H1 (cell line): ENCODE results near the gene SUCLG2. TPM values are rescaled to one million over a fixed set of nuclear protein-coding genes. Genes with fewer than 3 reads are reported as not detected.

Experiments used
- CTCF ChIA-PET: fragments of 300-600 bp; sonication (Branson Sonifier 250); formaldehyde crosslinking; loops from one replicate; lab custom pipeline; 2021; ENCODE audit not compliant: partially characterized antibody; lab: Charles Lee
- POLR2A ChIA-PET: fragments of 300-600 bp; sonication (Branson Sonifier 250); formaldehyde crosslinking; loops from one replicate; lab custom pipeline; 2021; ENCODE audit warnings: inconsistent platforms; ENCODE audit not compliant: partially characterized antibody; lab: Charles Lee
- DNase-seq, 2 experiments: peaks; one replicate each; pipeline versions ENCODE4 v3.0.0 to v3.0.0-alpha.2; 2010 to 2022; ENCODE audit warnings: low spot score in 2 of 2, low read depth in 1 of 2, mixed read lengths in 1 of 2
- FAIRE-seq: peaks from 2 replicates; lab custom pipeline; 2011; peaks lifted over from hg19 to GRCh38; lab: Jason Lieb, UNC
- H2AFZ ChIP-seq: 2 replicates; pipeline ENCODE4 v1.8.1; 2012; ENCODE audit warnings: low read length, inconsistent platforms
- H2AK5ac ChIP-seq: 2 replicates; pipeline ENCODE4 v1.6.1; 2013; ENCODE audit warnings: low read depth, low read length
- H2BK120ac ChIP-seq: replicated peaks from 2 replicates; pipeline ENCODE3; 2013; ENCODE audit warnings: low read depth, low read length, inconsistent platforms
- H2BK12ac ChIP-seq: 2 replicates; pipeline ENCODE4 v1.6.1; 2013; ENCODE audit warnings: low read depth, low read length
- H2BK15ac ChIP-seq: 2 replicates; pipeline ENCODE4 v1.6.1; 2013; ENCODE audit warnings: low read length
- H2BK20ac ChIP-seq: 2 replicates; pipeline ENCODE4 v1.6.1; 2013; ENCODE audit warnings: low read length
- H2BK5ac ChIP-seq: 2 replicates; pipeline ENCODE4 v1.6.1; 2013; ENCODE audit warnings: low read depth, low read length
- H3K14ac ChIP-seq: 2 replicates; pipeline ENCODE4 v1.6.1; 2013; ENCODE audit warnings: inconsistent platforms; ENCODE audit not compliant: insufficient read length
- H3K18ac ChIP-seq: 2 replicates; pipeline ENCODE4 v1.6.1; 2013; ENCODE audit warnings: low read length; ENCODE audit errors: extremely low read depth
- H3K23ac ChIP-seq: 2 replicates; pipeline ENCODE4 v1.6.1; 2013; ENCODE audit warnings: inconsistent platforms; ENCODE audit not compliant: insufficient read length
- H3K23me2 ChIP-seq: 2 replicates; pipeline ENCODE4 v1.6.1; 2013; ENCODE audit warnings: low read depth, low read length
- H3K27ac ChIP-seq: 2 replicates; pipeline ENCODE4 v1.6.1; 2011; ENCODE audit warnings: low read depth, low read length, inconsistent platforms
- H3K27me3 ChIP-seq, 4 experiments: replicated peaks in 1 of 4; 1 replicate in 1 of 4; 2 replicates in 3 of 4; pipeline versions ENCODE4 v1.6.1 to v1.8.1; 2011 to 2013; ENCODE audit warnings: low read length in 3 of 4, mild to moderate bottlenecking in 3 of 4, inconsistent platforms in 2 of 4, mixed read lengths in 2 of 4, moderate library complexity in 1 of 4; ENCODE audit not compliant: control insufficient read depth in 3 of 4, insufficient read depth in 3 of 4; ENCODE audit errors: extremely low read depth in 1 of 4
- H3K36me3 ChIP-seq, 4 experiments: 2 replicates each; pipeline versions ENCODE4 v1.6.1 to v1.8.1; 2011 to 2013; ENCODE audit warnings: mild to moderate bottlenecking in 4 of 4, low read length in 3 of 4, moderate library complexity in 2 of 4, control low read depth in 1 of 4, inconsistent platforms in 1 of 4; ENCODE audit not compliant: insufficient read depth in 4 of 4, control insufficient read depth in 2 of 4
- H3K4ac ChIP-seq: replicated peaks from 2 replicates; pipeline ENCODE3; 2013; ENCODE audit warnings: low read length, low read depth, mixed read lengths, inconsistent platforms; ENCODE audit not compliant: insufficient read length
- H3K4me1 ChIP-seq, 4 experiments: replicated peaks in 1 of 4; 1 replicate in 1 of 4; 2 replicates in 3 of 4; pipeline versions ENCODE4 v1.6.1 to v1.8.1; 2011 to 2013; ENCODE audit warnings: low read length in 3 of 4, inconsistent platforms in 2 of 4, mixed read lengths in 1 of 4; ENCODE audit not compliant: insufficient read depth in 4 of 4, control insufficient read depth in 3 of 4
- H3K4me2 ChIP-seq, 2 experiments: 2 replicates each; pipeline versions ENCODE4 v1.6.1 to v1.8.1; 2011 to 2013; ENCODE audit warnings: low read depth in 2 of 2, low read length in 2 of 2, control low read depth in 1 of 2, inconsistent platforms in 1 of 2, mild to moderate bottlenecking in 1 of 2; ENCODE audit not compliant: insufficient read depth in 1 of 2
- H3K4me3 ChIP-seq, 4 experiments: fragments of 200-600, 300-600 bp in 1 of 4; sonication (generic), shearing (Covaris generic), sonication (Bioruptor Twin) in 1 of 4; 2 replicates each; pipeline versions ENCODE4 v1.5.1 to v1.8.1; 2011 to 2016; ENCODE audit warnings: low read length in 4 of 4, low read depth in 3 of 4, control low read depth in 2 of 4, inconsistent platforms in 2 of 4, mild to moderate bottlenecking in 2 of 4, mixed read lengths in 1 of 4, moderate library complexity in 1 of 4; ENCODE audit not compliant: insufficient read depth in 2 of 4; ENCODE audit errors: extremely low read depth in 1 of 4
- H3K56ac ChIP-seq: replicated peaks from 2 replicates; pipeline ENCODE3; 2013; ENCODE audit warnings: low read depth, mild to moderate bottlenecking, mixed read lengths, low read length, inconsistent platforms; ENCODE audit not compliant: insufficient read length
- H3K79me1 ChIP-seq: 2 replicates; pipeline ENCODE4 v1.6.1; 2013; ENCODE audit warnings: low read depth, low read length, control low read depth
- H3K79me2 ChIP-seq, 2 experiments: 2 replicates each; pipeline versions ENCODE4 v1.6.1 to v1.8.1; 2012 to 2013; ENCODE audit warnings: low read length in 2 of 2, mild to moderate bottlenecking in 2 of 2, inconsistent platforms in 1 of 2; ENCODE audit not compliant: insufficient read depth in 2 of 2, control insufficient read depth in 1 of 2
- H3K9ac ChIP-seq, 4 experiments: replicated peaks in 1 of 4; 1 replicate in 1 of 4; 2 replicates in 3 of 4; pipeline versions ENCODE4 v1.6.1 to v1.8.1; 2011 to 2013; ENCODE audit warnings: low read depth in 3 of 4, low read length in 3 of 4, control low read depth in 2 of 4, mild to moderate bottlenecking in 2 of 4, moderate library complexity in 2 of 4, inconsistent platforms in 1 of 4; ENCODE audit errors: extremely low read depth in 1 of 4
- H3K9me3 ChIP-seq, 2 experiments: 2 replicates each; pipeline versions ENCODE4 v1.6.1 to v1.8.1; 2012 to 2013; ENCODE audit warnings: mild to moderate bottlenecking in 2 of 2, moderate library complexity in 2 of 2, control low read depth in 1 of 2, inconsistent platforms in 1 of 2, low read depth in 1 of 2, low read length in 1 of 2, mixed read lengths in 1 of 2; ENCODE audit not compliant: insufficient read depth in 2 of 2
- H4K20me1 ChIP-seq, 2 experiments: replicated peaks in 1 of 2; 2 replicates each; pipeline versions ENCODE3 to v1.8.1; 2011 to 2013; ENCODE audit warnings: inconsistent platforms in 2 of 2, low read length in 2 of 2, mild to moderate bottlenecking in 1 of 2; ENCODE audit not compliant: insufficient read depth in 2 of 2, control insufficient read depth in 1 of 2
- H4K5ac ChIP-seq: 2 replicates; pipeline ENCODE4 v1.6.1; 2013; ENCODE audit warnings: low read length, low read depth, mixed read lengths, inconsistent platforms; ENCODE audit not compliant: insufficient read length
- H4K8ac ChIP-seq: 2 replicates; pipeline ENCODE4 v1.8.0; 2013; ENCODE audit warnings: mild to moderate bottlenecking, moderate library complexity, low read length, inconsistent platforms; ENCODE audit not compliant: insufficient read depth; ENCODE audit errors: extremely low read depth
- H4K91ac ChIP-seq: replicated peaks from 2 replicates; pipeline ENCODE3; 2013; ENCODE audit warnings: low read length, mixed read lengths, inconsistent platforms; ENCODE audit not compliant: insufficient read length
- BACH1 ChIP-seq: IDR thresholded peaks from 2 replicates; pipeline ENCODE4 v1.6.1; 2012; ENCODE audit warnings: low read length, improper control_type of control experiment
- CREB1 ChIP-seq: IDR thresholded peaks from 2 replicates; pipeline ENCODE4 v1.6.1; 2012; ENCODE audit warnings: inconsistent platforms
- GTF2F1 ChIP-seq: IDR thresholded peaks from 2 replicates; pipeline ENCODE4 v1.6.1; 2012; ENCODE audit warnings: low read depth, low read length, improper control_type of control experiment, borderline replicate concordance
- JUND ChIP-seq: IDR thresholded peaks from 2 replicates; pipeline ENCODE4 v1.6.1; 2011; ENCODE audit warnings: mild to moderate bottlenecking, improper control_type of control experiment, low read length
- NANOG ChIP-seq: IDR thresholded peaks from 2 replicates; pipeline ENCODE4 v1.6.1; 2011; ENCODE audit warnings: low read length, low read depth, mild to moderate bottlenecking, inconsistent platforms; ENCODE audit not compliant: insufficient read depth, poor library complexity, severe bottlenecking
- RFX5 ChIP-seq: IDR thresholded peaks from 2 replicates; pipeline ENCODE4 v1.6.1; 2011; ENCODE audit warnings: low read depth, low read length, improper control_type of control experiment, borderline replicate concordance
- RXRA ChIP-seq: IDR thresholded peaks from 2 replicates; pipeline ENCODE4 v1.6.1; 2011; ENCODE audit warnings: low read depth, mild to moderate bottlenecking, low read length, moderate library complexity; ENCODE audit not compliant: insufficient read depth
- SAP30 ChIP-seq: fragments of 300-600 bp; sonication (generic); IDR thresholded peaks from 2 replicates; pipeline ENCODE4 v1.7.1; 2012; ENCODE audit warnings: low read length, moderate library complexity, mild to moderate bottlenecking, inconsistent platforms; ENCODE audit not compliant: insufficient read depth, insufficient replicate concordance
- SP1 ChIP-seq: IDR thresholded peaks from 2 replicates; pipeline ENCODE4 v1.6.1; 2011; ENCODE audit warnings: low read depth, low read length
- SP2 ChIP-seq: IDR thresholded peaks from 2 replicates; pipeline ENCODE4 v1.6.1; 2012; ENCODE audit warnings: mild to moderate bottlenecking, low read length, inconsistent platforms
- TAF1 ChIP-seq: IDR thresholded peaks from 2 replicates; pipeline ENCODE4 v1.6.1; 2011; ENCODE audit warnings: mild to moderate bottlenecking, low read depth, low read length
- USF2 ChIP-seq: IDR thresholded peaks from 2 replicates; pipeline ENCODE4 v1.6.1; 2011; ENCODE audit warnings: low read length, improper control_type of control experiment
- YY1 ChIP-seq: IDR thresholded peaks from 2 replicates; pipeline ENCODE4 v1.6.1; 2011; ENCODE audit warnings: low read depth, mild to moderate bottlenecking, low read length
- WGBS, 2 experiments: shearing (Covaris generic) in 1 of 2; methylation state at CpG; one replicate each; pipeline versions ENCODE4 v1.1.6 to v1.1.7; 2013 to 2015; ENCODE audit warnings: low lambda C conversion rate in 2 of 2, mixed read lengths in 2 of 2, inconsistent platforms in 1 of 2, low coverage in 1 of 2, missing lambda C conversion rate in 1 of 2; ENCODE audit not compliant: insufficient replicate concordance in 2 of 2, insufficient coverage in 1 of 2, insufficient read length in 1 of 2; ENCODE audit errors: extremely low coverage in 1 of 2, missing lambda C conversion rate in 1 of 2; 5-methylcytosine and 5-hydroxymethylcytosine counted together
- polyA plus RNA-seq, 7 experiments: library from polyadenylated mRNA; depleted of rRNA in 3 of 7; stranded (reverse) in 5 of 7; unstranded in 2 of 7; fragments of >200 nt in 5 of 7; fragments of 200-250 nt in 2 of 7; gene quantifications; 1 replicate in 5 of 7; 2 replicates in 1 of 7; 4 replicates in 1 of 7; pipeline versions ENCODE4 v1.2.1 to v1.2.3, GENCODE V29; 2011 to 2013; ENCODE audit warnings: missing spikeins in 2 of 7, mixed read lengths in 2 of 7
- total RNA-seq: library from RNA; stranded (reverse); fragmentation: NEBNext Ultra II Directional; extraction: Animal tissue kit (Norgen Biotek cat#: 25700); gene quantifications from 2 replicates; pipeline ENCODE4 v1.2.1, GENCODE V29; 2021

Gene SUCLG2
- total and polyA plus RNA-seq, 2 of the 8 experiments (the other 6 are each of a cell fraction or from before 2014, with no cell fraction given), result 12.9 to 46.2 TPM

GRCh38 chr3:67500709-67501108 lies 153.7 kb downstream of the SUCLG2 start:
- no peak overlapping the region for H3K9ac ChIP-seq
- H3K18ac ChIP-seq, result no peak overlapping the region
- WGBS, 2 experiments, result 91% methylated on average over 2 of the region's 2 CpGs; no CpG with 5 or more reads in 1 of the 2 experiments
- no peak overlapping the region for H4K91ac ChIP-seq
- H3K56ac ChIP-seq, result no peak overlapping the region
- no peaks in the 10 kb centered on the region for H3K23me2 ChIP-seq
- ChIA-PET CTCF (interaction anchor here (1.6 kb wide), 1 partner anchor 9 kb away, joined by 5 read pairs; no protein-coding TSS in a partner anchor), POLR2A (interaction anchor here (1.2 kb wide), 1 partner anchor 62 kb away, joined by 3 read pairs; no protein-coding TSS in a partner anchor)
- H3K4me1 ChIP-seq, result no peaks in the 10 kb centered on the region
- no peak overlapping the region for H2BK120ac ChIP-seq
- H3K79me2 ChIP-seq, result no peaks in the 10 kb centered on the region
- no peak overlapping the region for H2BK12ac ChIP-seq
- H3K4ac ChIP-seq, result no peak overlapping the region
- no peak overlapping the region for H4K5ac ChIP-seq
- no peak overlapping the region for H3K4me3 ChIP-seq
- H3K9me3 ChIP-seq, result no peaks in the 10 kb centered on the region
- no peak overlapping the region for H3K27ac ChIP-seq
- H3K79me1 ChIP-seq, result no peaks in the 10 kb centered on the region
- FAIRE-seq (no peak), DNase-seq (no peak)
- H3K27me3 ChIP-seq, result no peaks in the 10 kb centered on the region
- no peak overlapping the region for H2BK5ac ChIP-seq
- no peak overlapping the region for H2BK15ac ChIP-seq
- H2AK5ac ChIP-seq, result no peak overlapping the region
- H2AFZ ChIP-seq, result no peak overlapping the region
- no peak overlapping the region for H2BK20ac ChIP-seq
- H4K20me1 ChIP-seq, result no peaks in the 10 kb centered on the region
- H4K8ac ChIP-seq, result no peak overlapping the region
- no peaks in the 10 kb centered on the region for H3K36me3 ChIP-seq
- no peak overlapping the region for H3K4me2 ChIP-seq
- no peak overlapping the region for H3K23ac ChIP-seq
- H3K14ac ChIP-seq, result no peak overlapping the region
- TF ChIP-seq SAP30, result no peak
- no peak for TF ChIP-seq BACH1
- TF ChIP-seq CREB1, result no peak
- no peak for TF ChIP-seq SP1
- TF ChIP-seq RFX5, result no peak
- no peak for TF ChIP-seq NANOG
- no peak for TF ChIP-seq JUND
- TF ChIP-seq SP2, result no peak
- no peak for TF ChIP-seq GTF2F1
- no peak for TF ChIP-seq TAF1
- no peak for TF ChIP-seq RXRA
- TF ChIP-seq USF2, result no peak
- TF ChIP-seq YY1, result no peak
